ENCODE measurements around the gene RNF7.
"Not testable (repeated sequence)": the region's sequence is repeated elsewhere in the genome, so short reads cannot be mapped to it uniquely, and the experiment has no call there.

Gene RNF7

GRCh38 chr3:141738022-141738890, at the start of gene RNF7:
Gene RNF7 (plus strand): TSS chr3:141738298. CDS start chr3:141738342, 44 bp downstream.
- DNase-seq: peak; percentile 86 to 98 (median 96)
- intact Hi-C loops (cut with DNase I): loop anchor here (2.0 to 10.0 kb wide), 2 partner anchors 139 to 253 kb away; partner anchors contain the start of genes ATP1B3 and RASA2

- DNase-seq: no peak
- intact Hi-C loops (cut with DNase I): no loop called here
Observed at GRCh38 chr3:141690431-141691072, 47.5 kb upstream of the RNF7 start.

- DNase-seq; intact Hi-C loops (cut with DNase I): not testable (repeated sequence)
Observed at GRCh38 chr3:141691471-141691870, 46.6 kb upstream of the RNF7 start.

- intact Hi-C loops (cut with DNase I); DNase-seq: not testable (repeated sequence)
Observed at GRCh38 chr3:141692973-141693372, 45.1 kb upstream of the RNF7 start.

- intact Hi-C loops (cut with DNase I): no loop called here
- no peak for DNase-seq
Observed at GRCh38 chr3:141699324-141699723, 38.8 kb upstream of the RNF7 start.

- intact Hi-C loops (cut with DNase I): no loop called here
- no peak for DNase-seq
Observed at GRCh38 chr3:141699897-141700296, 38.2 kb upstream of the RNF7 start.

- intact Hi-C loops (cut with DNase I); DNase-seq: not testable (repeated sequence)
Observed at GRCh38 chr3:141703367-141703766, 34.7 kb upstream of the RNF7 start.

- intact Hi-C loops (cut with DNase I): no loop called here
- no peak for DNase-seq
Observed at GRCh38 chr3:141707741-141708203, 30.3 kb upstream of the RNF7 start.

GRCh38 chr3:141708367-141708766, 29.7 kb upstream of the RNF7 start:
- DNase-seq: no peak
- intact Hi-C loops (cut with DNase I): no loop called here

- DNase-seq: no peak
- intact Hi-C loops (cut with DNase I): no loop called here
Observed at GRCh38 chr3:141709126-141709770, 28.9 kb upstream of the RNF7 start.

- no peak for DNase-seq
- intact Hi-C loops (cut with DNase I): no loop called here
Observed at GRCh38 chr3:141710121-141710520, 28.0 kb upstream of the RNF7 start.

GRCh38 chr3:141710888-141711616, 27.0 kb upstream of the RNF7 start:
- intact Hi-C loops (cut with DNase I): no loop called here
- no peak for DNase-seq

GRCh38 chr3:141714671-141715070, 23.4 kb upstream of the RNF7 start:
- no peak for DNase-seq
- intact Hi-C loops (cut with DNase I): no loop called here

GRCh38 chr3:141722081-141722480, 16.0 kb upstream of the RNF7 start:
- intact Hi-C loops (cut with DNase I): no loop called here
- no peak for DNase-seq

GRCh38 chr3:141722648-141723047, 15.4 kb upstream of the RNF7 start:
- no peak for DNase-seq
- intact Hi-C loops (cut with DNase I): no loop called here

- DNase-seq: no peak
- intact Hi-C loops (cut with DNase I): no loop called here
Observed at GRCh38 chr3:141723255-141723654, 14.8 kb upstream of the RNF7 start.

- DNase-seq: no peak
- intact Hi-C loops (cut with DNase I): no loop called here
Observed at GRCh38 chr3:141724186-141724585, 13.9 kb upstream of the RNF7 start.

GRCh38 chr3:141725036-141725435, 13.1 kb upstream of the RNF7 start:
- no peak for DNase-seq
- intact Hi-C loops (cut with DNase I): no loop called here

GRCh38 chr3:141726483-141726882, 11.6 kb upstream of the RNF7 start:
- DNase-seq: no peak
- intact Hi-C loops (cut with DNase I): no loop called here
